HG03280 (cell line): ENCODE data around the gene CD22.

ENCODE experiments used
- ATAC-seq: cut with Tn5 transposase; IDR thresholded peaks from one replicate; pipeline ENCODE4 v1.9.1; 2021; ENCODE audit warnings: mild to moderate bottlenecking, moderate library complexity; ENCODE audit not compliant: unreplicated experiment

CD22 gene

DNA sequence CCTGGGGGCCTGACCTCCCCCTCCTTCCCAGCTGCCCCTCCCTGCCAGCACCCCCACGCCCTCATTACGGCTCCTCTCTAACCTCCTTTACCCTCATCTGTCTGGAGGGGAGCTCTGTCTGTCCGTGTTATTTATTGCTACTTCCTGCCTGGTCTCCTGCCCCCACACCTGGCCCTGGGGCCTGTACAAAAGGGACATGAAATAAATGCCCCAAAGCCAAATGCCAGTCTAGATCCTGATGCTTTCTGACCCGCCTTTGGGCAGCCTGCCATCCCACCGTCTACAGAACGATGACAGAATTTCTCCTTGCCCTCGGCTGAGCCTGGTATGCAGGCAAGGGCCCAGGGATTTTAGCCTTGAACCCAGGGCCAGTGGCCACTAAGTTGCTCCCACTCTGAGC lies 15.4 kb upstream of the CD22 start:
- ATAC-seq = no peak

DNA sequence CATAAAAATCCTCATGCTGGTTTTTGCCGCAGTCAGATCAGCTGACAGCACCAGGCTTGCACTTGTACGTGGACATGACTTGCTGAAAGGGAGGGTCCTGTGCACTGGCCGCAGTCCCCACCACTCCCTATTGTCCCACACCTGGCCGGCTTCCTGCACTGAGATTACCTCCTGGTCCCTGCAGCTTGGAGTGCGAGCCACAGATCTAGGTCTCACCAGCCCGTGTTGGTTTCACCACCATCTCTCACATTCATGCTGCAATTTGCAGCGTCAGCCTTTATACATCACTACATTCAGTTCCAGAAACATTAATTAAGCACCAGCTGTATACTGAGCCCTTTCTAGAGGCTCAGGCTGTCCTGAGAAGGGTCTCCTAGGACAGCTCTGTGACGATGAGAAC lies 15.0 kb upstream of the CD22 start:
- ATAC-seq = no peak

DNA sequence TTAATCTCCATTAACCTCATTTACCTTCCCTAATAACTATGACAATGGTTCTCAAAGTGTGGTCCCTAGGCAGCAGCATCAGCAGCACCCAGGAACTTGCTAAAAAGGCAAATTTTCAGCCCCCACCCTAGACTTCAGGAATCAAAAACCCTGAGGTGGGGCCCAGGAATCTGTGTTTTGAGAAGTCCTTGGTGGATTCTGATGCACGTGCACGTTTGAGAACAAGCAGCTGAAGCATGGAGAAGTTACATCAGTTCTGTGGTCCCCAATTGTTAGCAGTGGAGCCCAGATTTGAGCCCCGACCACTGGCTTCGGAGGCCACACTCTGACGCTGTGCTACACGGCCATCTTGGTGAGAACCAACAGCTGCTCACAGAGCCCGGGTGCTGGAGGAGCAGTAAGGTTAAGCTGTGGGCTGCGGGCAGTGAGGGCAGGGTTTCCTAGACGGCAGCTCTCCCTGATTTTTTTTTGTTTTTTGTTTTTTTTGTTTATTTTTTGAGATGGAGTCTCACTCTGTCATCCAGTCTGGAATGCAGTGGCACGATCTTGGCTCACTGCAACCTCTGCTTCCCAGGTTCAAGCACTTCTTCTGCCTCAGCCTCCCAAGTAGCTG lies 14.0 kb upstream of the CD22 start:
- no peak for ATAC-seq

DNA sequence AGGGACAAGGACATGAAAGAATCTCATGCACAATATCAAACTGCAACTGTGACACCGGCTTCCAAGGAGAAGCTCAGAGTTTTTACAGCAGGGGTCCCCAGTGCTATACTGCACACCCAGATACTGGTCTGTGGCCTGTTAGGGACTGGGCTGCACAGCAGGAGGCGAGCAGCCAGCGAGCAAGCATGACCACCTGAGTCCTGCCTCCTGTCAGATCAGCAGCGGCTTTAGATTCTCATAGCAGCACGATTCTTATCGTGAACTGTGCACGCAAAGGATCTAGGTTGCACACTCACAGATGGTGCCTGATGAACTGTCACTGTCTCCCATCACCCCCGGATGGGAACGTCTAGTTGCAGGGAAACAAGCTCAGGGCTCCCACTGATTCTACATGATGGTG lies 13.1 kb upstream of the CD22 start:
- ATAC-seq = no peak

DNA sequence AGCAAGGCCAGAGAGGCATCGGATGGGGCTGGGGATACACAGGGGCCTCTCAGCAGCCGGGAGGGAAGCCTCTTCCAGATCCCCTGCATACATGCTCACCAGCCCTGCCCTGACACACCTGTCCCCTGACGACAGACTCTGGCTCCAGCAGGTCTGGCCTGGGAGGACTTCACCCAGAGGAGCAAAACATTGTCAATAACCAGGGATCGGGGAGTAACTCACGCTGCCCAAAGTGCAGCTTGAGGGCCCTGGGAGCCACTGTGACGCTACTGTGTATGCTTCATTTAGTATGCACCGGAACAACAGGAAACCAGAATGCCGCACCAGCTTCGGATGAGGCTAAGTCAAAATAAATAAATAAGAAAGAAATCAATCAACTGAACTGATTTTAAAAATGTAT lies 12.4 kb upstream of the CD22 start:
- ATAC-seq = no peak

DNA sequence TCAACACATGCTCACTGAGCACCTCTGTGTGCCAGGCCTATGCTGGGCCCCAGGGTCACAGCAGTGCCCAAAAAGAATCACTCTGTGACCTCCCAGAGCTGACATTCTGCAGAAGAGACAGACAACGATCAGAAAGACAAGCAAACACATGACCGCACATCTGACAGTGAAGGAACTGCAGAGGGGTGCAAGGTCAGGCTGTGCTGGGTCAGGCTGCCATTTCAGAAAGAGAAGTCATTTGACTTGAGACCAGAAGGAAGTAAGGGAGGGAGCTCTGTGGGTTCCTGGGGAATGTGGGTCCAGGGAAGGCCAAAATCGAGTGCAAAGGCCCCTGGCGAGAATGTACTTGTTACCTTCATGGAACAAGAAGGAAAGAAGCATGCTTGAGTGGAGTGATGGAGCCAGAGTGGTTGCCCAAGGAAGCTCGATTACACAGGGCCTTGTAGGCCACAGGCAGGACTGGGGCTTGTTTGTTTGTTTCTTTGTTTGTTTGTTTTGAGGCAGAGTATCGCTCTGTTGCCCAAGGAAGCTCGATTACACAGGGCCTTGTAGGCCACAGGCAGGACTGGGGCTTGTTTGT lies 11.4 kb upstream of the CD22 start:
- ATAC-seq = no peak

DNA sequence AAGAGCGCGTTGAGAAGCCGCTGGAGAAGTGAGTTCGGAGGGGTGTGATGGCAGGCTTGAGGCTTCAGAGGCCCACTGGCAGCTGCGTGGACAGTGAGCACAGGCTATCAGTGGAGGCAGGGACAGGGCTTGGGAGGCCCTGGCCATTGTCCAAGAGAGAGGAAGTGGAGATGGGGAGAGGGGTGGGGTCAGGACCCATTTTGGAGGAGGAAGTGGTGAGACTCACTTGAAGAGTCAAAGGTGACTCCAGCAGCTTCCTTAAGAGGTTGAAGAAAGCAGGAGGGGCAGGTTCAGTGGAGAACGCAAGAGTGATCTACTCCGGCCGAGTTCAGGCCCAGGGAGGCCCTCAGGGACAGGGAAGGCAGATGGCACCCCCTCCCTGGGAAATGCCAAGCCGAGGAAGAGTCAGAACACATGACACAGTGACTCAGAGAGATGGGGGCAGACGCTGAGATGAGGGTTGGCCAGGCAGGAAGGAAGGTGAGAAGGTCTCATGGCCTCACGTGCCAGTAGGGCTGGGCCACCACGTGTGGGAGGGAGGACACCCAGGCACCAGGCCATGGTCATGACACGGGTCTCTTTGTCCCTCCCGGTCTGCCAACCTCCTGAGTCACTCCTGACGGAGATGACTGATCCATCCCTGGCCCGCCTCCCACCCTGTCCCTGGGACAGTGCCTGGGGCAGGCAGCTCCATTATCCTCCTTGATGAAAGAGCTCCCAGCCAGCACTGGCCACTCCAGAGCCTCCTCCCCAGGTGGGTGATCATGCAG lies 10.1 kb upstream of the CD22 start:
- no peak for ATAC-seq

DNA sequence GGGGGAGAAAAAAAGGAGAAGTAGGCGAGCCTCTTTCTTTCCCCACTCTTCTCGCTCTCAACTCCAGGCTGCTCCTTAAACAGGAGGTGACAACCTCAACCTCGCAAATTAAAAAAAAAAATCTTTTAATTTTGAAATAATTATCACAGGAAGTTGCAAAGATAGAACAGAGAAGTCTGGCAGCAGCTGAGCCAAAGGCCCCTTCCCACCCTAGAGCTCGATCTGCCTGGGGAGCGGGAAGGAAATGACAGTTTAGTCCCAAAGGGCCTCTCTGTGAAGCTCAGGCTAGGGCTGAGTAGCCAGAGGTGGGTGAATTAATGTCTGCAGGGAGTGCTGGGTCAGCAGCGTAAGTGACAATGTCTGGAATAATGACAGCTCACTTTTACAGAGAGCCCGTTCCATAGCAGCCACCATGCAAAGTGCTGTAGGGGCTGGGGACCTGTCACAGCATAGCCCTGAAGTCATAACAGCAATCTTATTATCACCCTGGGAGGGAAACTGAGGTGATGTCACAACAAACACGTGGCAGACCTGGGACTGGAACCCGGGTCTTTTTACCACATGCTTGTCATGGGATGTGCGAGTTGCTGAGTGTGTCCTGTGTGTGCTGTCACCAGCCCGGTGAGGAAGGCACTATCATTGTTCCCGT lies 8.8 kb upstream of the CD22 start:
- ATAC-seq = no peak

DNA sequence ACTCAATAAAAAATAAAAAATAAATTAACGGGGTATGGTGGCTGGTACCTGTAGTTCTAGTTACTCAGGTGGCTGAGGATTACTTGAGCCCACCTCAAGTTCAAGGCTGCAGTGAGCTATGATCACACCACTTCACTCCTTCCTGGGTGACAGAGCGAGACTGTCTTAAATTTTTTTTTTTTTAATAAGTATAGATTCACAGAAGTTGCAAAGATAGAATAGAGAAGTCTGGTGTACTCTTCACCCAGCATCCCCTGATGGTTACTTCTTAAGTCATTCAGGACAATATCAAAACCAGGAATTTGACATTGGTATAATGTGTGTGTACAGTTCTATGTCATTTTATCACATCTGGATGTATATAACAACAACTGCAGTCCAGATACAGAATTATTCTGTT lies 7.7 kb upstream of the CD22 start:
- ATAC-seq = no peak

DNA sequence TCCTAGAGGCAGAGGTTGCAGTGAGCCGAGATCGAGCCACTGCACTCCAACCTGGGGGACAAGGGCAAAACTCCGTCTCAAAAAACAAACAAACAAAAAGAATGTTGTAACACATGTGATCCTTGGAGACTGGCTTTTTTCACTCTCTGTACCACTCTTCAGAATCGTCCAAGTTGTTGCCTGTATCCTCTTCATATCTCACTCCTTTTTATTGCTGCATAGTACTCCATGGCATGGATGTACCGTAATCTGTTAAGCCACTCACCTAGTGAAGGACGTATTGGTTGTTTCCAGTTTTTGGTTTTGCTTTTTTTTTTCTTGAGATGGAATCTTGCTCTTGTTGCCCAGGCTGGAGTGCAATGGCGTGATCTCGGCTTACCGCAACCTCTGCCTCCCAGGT lies 7.0 kb upstream of the CD22 start:
- ATAC-seq = no peak

DNA sequence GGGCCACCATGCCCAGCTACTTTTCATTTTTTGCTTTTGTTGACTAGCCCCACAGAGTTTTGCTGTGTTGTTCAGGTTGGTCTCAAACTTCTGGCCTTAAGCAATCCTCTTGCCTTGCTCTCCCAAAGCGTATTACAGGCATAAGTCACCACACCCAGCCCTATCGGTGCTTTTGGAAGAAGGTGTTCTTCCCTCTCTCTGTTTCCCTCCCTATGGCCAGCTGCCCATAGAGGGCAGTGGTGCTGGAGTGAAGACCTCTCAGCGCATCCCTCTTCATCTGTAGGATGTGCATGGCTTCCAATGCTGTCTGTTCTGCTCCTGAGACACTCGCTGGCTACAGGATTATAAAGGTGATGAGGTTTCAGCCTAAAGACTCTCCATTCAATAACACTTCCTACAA lies 1.3 kb upstream of the CD22 start:
- ATAC-seq = no peak

DNA sequence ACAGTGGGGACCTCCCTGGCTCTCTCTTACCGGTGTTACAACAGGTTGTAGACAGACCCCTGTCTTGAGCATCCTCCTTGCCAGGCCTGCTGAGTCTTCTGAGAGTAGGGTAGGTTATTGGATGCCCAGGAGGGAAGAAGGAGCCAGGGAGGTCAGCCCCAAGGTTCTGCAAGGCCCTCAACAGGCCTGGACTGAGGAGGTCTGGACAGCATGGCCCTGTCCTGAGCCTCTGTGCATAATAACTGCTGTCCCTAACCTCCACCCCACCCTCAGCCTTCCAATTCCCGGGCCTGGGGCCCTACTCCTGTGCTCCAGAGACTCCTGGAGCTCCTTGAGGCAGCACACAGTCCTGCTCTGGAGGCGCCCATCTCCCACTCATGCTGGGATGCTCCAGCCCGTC lies 336 bp downstream of the CD22 start:
- no peak for ATAC-seq

DNA sequence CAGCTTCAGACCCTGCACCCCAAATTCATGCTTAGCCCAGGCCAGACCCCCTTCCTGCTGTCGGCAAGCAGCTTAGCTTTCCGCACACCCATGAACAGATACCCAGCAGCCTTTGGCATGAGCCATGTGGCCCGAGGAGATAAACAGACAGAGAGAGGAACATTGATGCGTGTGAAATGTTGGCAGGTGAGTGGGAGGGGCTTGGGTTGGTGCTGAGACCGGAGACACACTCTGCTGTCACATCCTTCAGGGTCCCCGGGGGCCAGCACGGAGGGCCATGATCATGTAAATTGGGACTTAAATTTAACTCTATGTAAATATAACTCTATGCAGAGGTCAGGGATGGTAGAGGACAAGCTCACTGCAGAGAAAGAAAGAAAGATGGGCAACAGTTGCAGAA lies 1.5 kb downstream of the CD22 start:
- ATAC-seq = peak; percentile 52

DNA sequence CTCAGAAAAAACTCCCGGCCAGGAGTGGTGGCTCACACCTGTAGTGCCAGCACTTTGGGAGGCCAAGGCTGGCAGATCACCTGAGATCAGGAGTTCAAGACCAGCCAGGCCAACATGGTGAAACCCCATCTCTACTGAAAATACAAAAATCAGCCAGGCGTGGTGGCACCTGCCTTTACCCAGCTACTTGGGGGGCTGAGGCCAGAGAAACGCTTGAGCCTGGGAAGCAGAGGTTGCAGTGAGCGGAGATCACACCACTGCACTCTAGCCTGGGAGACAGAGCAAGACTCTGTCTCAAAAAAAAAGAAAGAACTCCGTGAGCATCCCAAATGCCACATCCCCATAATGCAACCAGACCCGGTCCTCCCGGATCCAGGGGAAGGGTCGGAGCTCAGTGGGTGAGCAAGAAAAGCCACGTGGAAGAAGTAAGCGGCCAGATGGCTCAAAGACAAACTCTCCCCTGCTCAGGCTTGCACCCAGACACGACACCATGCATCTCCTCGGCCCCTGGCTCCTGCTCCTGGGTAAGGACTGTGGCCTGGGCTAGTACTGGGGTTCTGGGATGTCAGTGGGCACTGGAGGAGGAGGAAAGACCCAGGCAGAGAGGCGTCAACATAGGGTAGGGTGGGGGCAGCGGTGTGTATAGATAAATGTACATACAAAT lies 2.7 kb downstream of the CD22 start:
- no peak for ATAC-seq

DNA sequence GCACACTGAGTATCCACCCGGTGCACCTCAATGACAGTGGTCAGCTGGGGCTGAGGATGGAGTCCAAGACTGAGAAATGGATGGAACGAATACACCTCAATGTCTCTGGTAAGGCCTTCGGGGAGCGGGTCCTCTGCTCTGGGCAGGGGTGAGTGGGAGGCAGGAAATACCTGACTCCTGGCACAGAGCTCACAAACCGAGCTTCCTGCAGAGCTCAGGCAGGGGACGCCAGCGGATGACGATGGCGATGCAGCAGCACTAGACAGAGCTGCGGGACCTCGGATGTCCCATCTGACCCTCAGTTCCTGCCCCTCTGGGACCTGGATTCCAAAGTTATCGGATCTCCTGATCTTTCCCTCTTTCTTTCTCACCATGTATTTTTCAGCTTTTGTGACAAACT lies 3.8 kb downstream of the CD22 start:
- ATAC-seq = no peak

DNA sequence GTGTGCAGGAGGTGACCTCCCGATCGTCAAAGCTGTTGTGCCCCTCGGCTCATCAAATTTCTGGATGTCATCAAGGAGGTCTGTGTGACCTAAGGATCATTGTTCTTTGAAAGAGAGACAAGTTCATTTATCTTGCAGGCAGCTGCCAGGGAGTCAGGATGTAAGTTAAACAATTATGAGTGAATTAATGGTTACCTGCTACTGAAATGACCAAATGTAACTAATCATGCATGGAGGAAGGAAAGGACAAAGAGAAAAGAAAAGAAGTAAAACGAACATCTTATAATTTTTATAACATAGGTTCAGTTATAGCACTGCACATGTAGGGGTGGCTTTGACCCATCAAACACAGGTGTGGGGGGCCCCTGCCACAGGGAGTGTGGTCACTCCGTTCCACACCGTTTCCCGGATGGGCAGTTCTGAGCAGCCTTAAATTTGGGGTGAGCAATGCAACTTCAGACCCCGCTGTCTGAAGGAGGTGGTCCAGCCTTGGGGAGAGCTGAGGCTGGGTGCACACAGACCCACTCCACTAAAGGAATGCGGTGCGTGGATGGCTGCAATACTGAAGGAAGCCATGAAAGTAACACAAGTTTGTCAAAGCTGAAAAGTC lies 5.3 kb downstream of the CD22 start:
- ATAC-seq = no peak

DNA sequence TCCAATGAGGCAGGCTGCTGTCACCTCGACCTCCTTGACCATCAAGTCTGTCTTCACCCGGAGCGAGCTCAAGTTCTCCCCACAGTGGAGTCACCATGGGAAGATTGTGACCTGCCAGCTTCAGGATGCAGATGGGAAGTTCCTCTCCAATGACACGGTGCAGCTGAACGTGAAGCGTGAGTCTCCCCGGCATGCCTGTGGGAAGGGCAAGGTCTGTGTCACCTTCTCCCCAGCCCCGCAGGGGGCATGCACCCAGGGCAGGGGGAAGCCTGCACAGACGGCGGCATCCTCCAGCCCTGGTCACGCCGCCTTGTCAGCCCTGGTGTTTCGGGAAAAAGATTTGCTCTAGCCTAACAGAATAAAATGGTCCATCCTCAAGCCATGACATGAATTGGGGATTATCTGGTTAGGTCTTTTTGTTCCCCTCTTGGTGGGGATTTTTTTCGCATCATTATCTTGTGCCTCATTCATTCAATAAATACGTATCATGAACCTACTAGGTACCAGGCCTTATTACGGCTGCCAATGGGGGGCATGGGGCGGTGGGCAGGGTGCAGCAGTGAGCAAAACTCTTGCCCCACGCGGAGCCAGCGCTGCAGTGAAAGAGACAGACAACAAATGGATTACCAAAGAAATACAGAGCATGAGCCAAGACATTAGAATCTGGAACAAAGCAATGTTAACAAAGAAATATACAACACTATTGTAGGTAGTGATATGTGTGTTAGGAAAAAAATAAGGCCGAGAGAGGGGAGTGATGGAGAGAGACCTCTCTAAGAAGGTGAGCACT lies 7.4 kb downstream of the CD22 start:
- no peak for ATAC-seq

DNA sequence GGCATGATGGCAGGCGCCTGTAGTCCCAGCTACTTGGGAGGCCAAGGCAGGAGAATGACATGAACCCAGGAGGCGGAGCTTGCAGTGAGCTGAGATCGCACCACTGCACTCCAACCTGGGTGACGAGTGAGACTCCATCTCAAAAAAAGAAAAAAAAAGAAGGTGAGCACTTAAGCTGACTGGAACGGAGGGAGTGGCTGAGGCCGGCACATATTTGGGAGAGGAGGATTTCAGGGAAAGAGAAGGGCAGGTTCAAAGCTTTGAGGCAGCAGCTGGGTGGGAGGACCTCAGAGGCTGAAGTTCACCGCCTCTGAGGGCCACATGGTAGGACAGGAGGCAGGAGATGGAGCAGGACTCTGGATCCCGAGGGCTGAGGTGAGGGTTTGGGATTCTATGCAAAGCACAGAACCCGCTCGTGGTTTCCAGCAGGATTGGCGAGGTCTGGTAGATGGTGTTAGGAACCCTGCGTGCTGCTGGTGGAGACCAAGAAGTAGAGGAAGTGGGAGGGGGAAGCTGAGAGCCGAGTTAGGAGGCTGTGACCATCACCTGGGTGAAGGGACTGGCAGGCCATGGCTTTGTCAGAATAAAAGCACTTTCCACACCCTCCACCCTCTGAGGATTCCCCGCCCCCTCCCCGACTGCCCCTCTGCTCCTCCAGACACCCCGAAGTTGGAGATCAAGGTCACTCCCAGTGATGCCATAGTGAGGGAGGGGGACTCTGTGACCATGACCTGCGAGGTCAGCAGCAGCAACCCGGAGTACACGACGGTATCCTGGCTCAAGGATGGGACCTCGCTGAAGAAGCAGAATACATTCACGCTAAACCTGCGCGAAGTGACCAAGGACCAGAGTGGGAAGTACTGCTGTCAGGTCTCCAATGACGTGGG lies 8.4 kb downstream of the CD22 start:
- no peak for ATAC-seq

DNA sequence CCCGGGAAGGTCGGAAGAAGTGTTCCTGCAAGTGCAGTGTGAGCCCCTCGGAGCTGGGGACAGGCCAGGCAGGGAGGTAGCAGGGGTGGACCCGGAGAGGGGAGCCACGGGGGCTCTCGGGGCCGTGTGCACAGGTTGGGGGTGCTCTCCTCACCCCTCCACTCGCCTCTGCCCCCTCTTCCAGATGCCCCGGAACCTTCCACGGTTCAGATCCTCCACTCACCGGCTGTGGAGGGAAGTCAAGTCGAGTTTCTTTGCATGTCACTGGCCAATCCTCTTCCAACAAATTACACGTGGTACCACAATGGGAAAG lies 9.0 kb downstream of the CD22 start:
- ATAC-seq = no peak

DNA sequence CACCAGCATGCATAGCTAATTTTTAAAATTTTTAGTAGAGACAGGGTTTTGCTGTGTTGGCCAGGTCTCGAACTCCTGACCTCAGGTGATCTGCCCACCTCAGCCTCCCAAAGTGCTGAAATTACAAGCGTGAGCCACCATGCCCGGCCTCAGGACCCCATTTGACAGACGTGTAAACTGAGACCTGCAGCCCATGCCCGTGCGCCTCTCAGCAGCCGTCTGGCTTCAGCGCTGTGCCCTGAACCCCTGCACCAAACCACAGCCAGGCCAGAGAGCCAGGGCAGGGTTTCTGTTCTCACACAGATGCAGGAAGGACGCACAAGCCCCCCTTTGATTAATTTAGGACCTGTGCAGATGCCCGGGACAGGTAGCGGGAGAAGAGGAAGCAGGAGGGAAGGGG lies 11.4 kb downstream of the CD22 start:
- no peak for ATAC-seq
